Subcutaneous abdominal adipose tissue (tissue), 5 donors: ENCODE results near the gene ARSK.

Source experiments
- H3K27ac ChIP-seq: one replicate; pipeline ENCODE4 v1.7.0; 2013; ENCODE audit warnings: low read depth, mild to moderate bottlenecking, inconsistent platforms, low read length, moderate library complexity
- H3K27me3 ChIP-seq, 5 donors: one replicate each; pipeline ENCODE4 v1.7.0; 2013; ENCODE audit warnings: low read length in 5 of 5, inconsistent platforms in 1 of 5; ENCODE audit not compliant: control insufficient read depth in 5 of 5, insufficient read depth in 4 of 5
- H3K36me3 ChIP-seq, 5 donors: one replicate each; pipeline ENCODE4 v1.7.0; 2013; ENCODE audit warnings: low read length in 5 of 5; ENCODE audit not compliant: control insufficient read depth in 5 of 5, insufficient read depth in 5 of 5
- H3K4me1 ChIP-seq, 5 donors: one replicate each; pipeline ENCODE4 v1.7.0; 2013; ENCODE audit warnings: low read length in 5 of 5, mild to moderate bottlenecking in 3 of 5, moderate library complexity in 1 of 5; ENCODE audit not compliant: control insufficient read depth in 5 of 5, insufficient read depth in 5 of 5
- H3K4me3 ChIP-seq, 5 donors: one replicate each; pipeline ENCODE4 v1.7.0; 2013; ENCODE audit warnings: low read length in 5 of 5, low read depth in 1 of 5
- H3K9ac ChIP-seq, 5 donors: one replicate each; pipeline ENCODE4 v1.7.0; 2013; ENCODE audit warnings: low read length in 5 of 5, mild to moderate bottlenecking in 4 of 5, moderate library complexity in 3 of 5
- H3K9me3 ChIP-seq, 5 donors: one replicate each; pipeline ENCODE4 v1.7.0; 2013; ENCODE audit warnings: low read length in 5 of 5; ENCODE audit not compliant: control insufficient read depth in 5 of 5
- donor health status: healthy.
- donor health status: healthy.
- donor health status: healthy.
- donor health status: healthy.
- donor health status: healthy.

ARSK gene

DNA sequence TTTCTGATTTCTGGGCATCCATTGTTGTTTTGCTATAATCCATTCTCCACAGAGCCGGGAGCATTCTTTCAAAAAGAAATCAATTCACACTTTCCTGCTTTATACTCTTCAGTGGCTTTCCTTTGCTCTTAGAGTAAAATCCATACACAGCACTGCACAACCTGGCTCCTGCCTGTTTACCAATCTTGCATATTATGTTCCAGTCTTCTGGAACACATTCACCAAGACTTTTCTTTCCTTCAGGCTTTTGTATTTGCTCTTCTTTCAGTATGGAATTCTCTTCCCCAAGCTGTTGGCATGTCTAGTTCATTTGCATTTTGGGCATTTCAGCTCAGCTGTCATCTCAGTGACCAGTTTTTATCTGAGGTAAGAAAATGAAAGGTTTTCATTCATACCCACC, 97.9 kb downstream of the ARSK start:
- Histone ChIP-seq H3K9ac (no peak overlapping the region), H3K4me1 (peaks cover 0 to under 1% (median 0%) of the 10 kb centered on the region in 5 donors), H3K27ac (no peak overlapping the region), H3K27me3 (no peaks in the 10 kb centered on the region), H3K36me3 (peaks cover 0 to 14% (median 0%) of the 10 kb centered on the region in 5 donors), H3K4me3 (no peak overlapping the region), H3K9me3 (no peaks in the 10 kb centered on the region)

DNA sequence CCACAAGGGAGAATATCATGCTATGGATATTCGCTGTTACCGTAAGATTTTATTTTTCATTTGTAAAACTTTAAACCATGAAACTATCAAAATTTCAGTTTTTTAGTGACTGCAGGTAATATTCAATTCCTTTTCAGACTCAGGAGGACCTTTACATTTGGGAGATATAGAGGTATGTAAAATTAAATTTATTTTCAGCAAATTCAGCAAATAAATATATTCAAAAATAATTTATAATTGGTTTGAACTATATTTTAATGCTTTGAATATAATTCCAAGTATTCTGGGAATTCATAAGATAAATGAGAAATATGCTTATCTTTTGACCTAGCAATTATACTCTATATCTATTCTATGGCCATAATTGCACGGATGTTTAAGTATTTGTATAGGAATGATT, 99.3 kb downstream of the ARSK start:
- H3K4me3 ChIP-seq: no peak overlapping the region
- peaks cover 0 to 20% (median 2%) of the 10 kb centered on the region in 5 donors for H3K36me3 ChIP-seq
- H3K9me3 ChIP-seq: no peaks in the 10 kb centered on the region
- H3K27ac ChIP-seq: no peak overlapping the region
- H3K27me3 ChIP-seq: no peaks in the 10 kb centered on the region
- H3K4me1 ChIP-seq: no peaks in the 10 kb centered on the region
- H3K9ac ChIP-seq: no peak overlapping the region
